ENCODE results near the gene OR6B2. TPM values are rescaled to one million over a fixed set of nuclear protein-coding genes. Genes with fewer than 3 reads are reported as not detected.

Gene OR6B2
- not detected in 2 replicates for total RNA-seq

GRCh38 chr2:240030379-240031094 lies at the start of gene OR6B2:
Gene OR6B2, minus strand, starts transcription at chr2:240030429. Its CDS starts 0 bp downstream, at chr2:240030429.
- Histone ChIP-seq H3K27me3 (ENCODE audit: insufficient read depth, low read length) (peaks cover 3% of the 10 kb centered on the region), H3K4me2 (ENCODE audit: insufficient read depth, low read length) (no peak within 1 kb of the TSS), H3K4me3 (ENCODE audit: insufficient read depth, low read length) (no peak within 1 kb of the TSS), H3K4me1 (ENCODE audit: insufficient read depth, low read length) (no peaks in the 10 kb centered on the region), H3K79me2 (ENCODE audit: insufficient read depth, low read length) (peaks cover under 1% of the 10 kb centered on the region), H4K20me1 (ENCODE audit: insufficient read depth, low read length) (no peaks in the 10 kb centered on the region), H2AFZ (ENCODE audit: low read length) (no peak within 1 kb of the TSS), H3K36me3 (ENCODE audit: insufficient read depth, low read length) (no peaks in the 10 kb centered on the region), H3K27ac (ENCODE audit: low read depth, low read length) (no peak within 1 kb of the TSS), H3K9me3 (ENCODE audit: low read depth, low read length) (no peaks in the 10 kb centered on the region)
- no peak for DNase-seq (ENCODE audit: insufficient read length, low spot score, missing footprints)
- TF ChIP-seq CTCF (IDR thresholded peaks at IDR 0.05; ENCODE audit: extremely low read depth, low read depth, low read length) = no peak

GRCh38 chr2:240078631-240079030 lies 48.4 kb upstream of the OR6B2 start:
- no peak overlapping the region for H3K27ac ChIP-seq (ENCODE audit: low read depth, low read length)
- no peaks in the 10 kb centered on the region for H3K79me2 ChIP-seq (ENCODE audit: insufficient read depth, low read length)
- no peak for TF ChIP-seq CTCF (IDR thresholded peaks at IDR 0.05; ENCODE audit: extremely low read depth, low read depth, low read length)
- H4K20me1 ChIP-seq (ENCODE audit: insufficient read depth, low read length) = no peaks in the 10 kb centered on the region
- no peaks in the 10 kb centered on the region for H3K9me3 ChIP-seq (ENCODE audit: low read depth, low read length)
- no peaks in the 10 kb centered on the region for H3K27me3 ChIP-seq (ENCODE audit: insufficient read depth, low read length)
- no peak overlapping the region for H2AFZ ChIP-seq (ENCODE audit: low read length)
- no peaks in the 10 kb centered on the region for H3K36me3 ChIP-seq (ENCODE audit: insufficient read depth, low read length)
- no peaks in the 10 kb centered on the region for H3K4me1 ChIP-seq (ENCODE audit: insufficient read depth, low read length)
- DNase-seq (ENCODE audit: insufficient read length, low spot score, missing footprints) = no peak
- H3K4me3 ChIP-seq (ENCODE audit: insufficient read depth, low read length) = no peak overlapping the region
- no peak overlapping the region for H3K4me2 ChIP-seq (ENCODE audit: insufficient read depth, low read length)

- Histone ChIP-seq H3K36me3 (ENCODE audit: insufficient read depth, low read length) (no peaks in the 10 kb centered on the region), H3K27me3 (ENCODE audit: insufficient read depth, low read length) (no peaks in the 10 kb centered on the region), H2AFZ (ENCODE audit: low read length) (no peak overlapping the region), H3K4me3 (ENCODE audit: insufficient read depth, low read length) (no peak overlapping the region), H3K9me3 (ENCODE audit: low read depth, low read length) (no peaks in the 10 kb centered on the region), H3K27ac (ENCODE audit: low read depth, low read length) (no peak overlapping the region), H4K20me1 (ENCODE audit: insufficient read depth, low read length) (no peaks in the 10 kb centered on the region), H3K4me1 (ENCODE audit: insufficient read depth, low read length) (no peaks in the 10 kb centered on the region), H3K79me2 (ENCODE audit: insufficient read depth, low read length) (no peaks in the 10 kb centered on the region), H3K4me2 (ENCODE audit: insufficient read depth, low read length) (no peak overlapping the region)
- no peak for DNase-seq (ENCODE audit: insufficient read length, low spot score, missing footprints)
- TF ChIP-seq CTCF (IDR thresholded peaks at IDR 0.05; ENCODE audit: extremely low read depth, low read depth, low read length) = no peak
These were observed 47.2 kb upstream of the OR6B2 start for GRCh38 chr2:240077442-240077841.

GRCh38 chr2:240074545-240074944 lies 44.3 kb upstream of the OR6B2 start:
- Histone ChIP-seq H3K79me2 (ENCODE audit: insufficient read depth, low read length) (no peaks in the 10 kb centered on the region), H3K4me2 (ENCODE audit: insufficient read depth, low read length) (no peak overlapping the region), H3K27ac (ENCODE audit: low read depth, low read length) (no peak overlapping the region), H3K4me3 (ENCODE audit: insufficient read depth, low read length) (no peak overlapping the region), H2AFZ (ENCODE audit: low read length) (no peak overlapping the region), H3K9me3 (ENCODE audit: low read depth, low read length) (no peaks in the 10 kb centered on the region), H3K4me1 (ENCODE audit: insufficient read depth, low read length) (no peaks in the 10 kb centered on the region), H3K27me3 (ENCODE audit: insufficient read depth, low read length) (no peaks in the 10 kb centered on the region), H3K36me3 (ENCODE audit: insufficient read depth, low read length) (no peaks in the 10 kb centered on the region), H4K20me1 (ENCODE audit: insufficient read depth, low read length) (no peaks in the 10 kb centered on the region)
- DNase-seq (ENCODE audit: insufficient read length, low spot score, missing footprints) = no peak
- TF ChIP-seq CTCF (IDR thresholded peaks at IDR 0.05; ENCODE audit: extremely low read depth, low read depth, low read length) = no peak
